ENCODE measurements around the gene ABCB8. TPM values are rescaled to one million over a fixed set of nuclear protein-coding genes. Genes with fewer than 3 reads are reported as not detected.
"Not testable (repeated sequence)": the region's sequence is repeated elsewhere in the genome, so short reads cannot be mapped to it uniquely, and the experiment has no call there.

The ABCB8 gene
- total RNA-seq, 8 experiments from 2014 or later = 13.5 to 38.1 (median 27.0) TPM

DNA sequence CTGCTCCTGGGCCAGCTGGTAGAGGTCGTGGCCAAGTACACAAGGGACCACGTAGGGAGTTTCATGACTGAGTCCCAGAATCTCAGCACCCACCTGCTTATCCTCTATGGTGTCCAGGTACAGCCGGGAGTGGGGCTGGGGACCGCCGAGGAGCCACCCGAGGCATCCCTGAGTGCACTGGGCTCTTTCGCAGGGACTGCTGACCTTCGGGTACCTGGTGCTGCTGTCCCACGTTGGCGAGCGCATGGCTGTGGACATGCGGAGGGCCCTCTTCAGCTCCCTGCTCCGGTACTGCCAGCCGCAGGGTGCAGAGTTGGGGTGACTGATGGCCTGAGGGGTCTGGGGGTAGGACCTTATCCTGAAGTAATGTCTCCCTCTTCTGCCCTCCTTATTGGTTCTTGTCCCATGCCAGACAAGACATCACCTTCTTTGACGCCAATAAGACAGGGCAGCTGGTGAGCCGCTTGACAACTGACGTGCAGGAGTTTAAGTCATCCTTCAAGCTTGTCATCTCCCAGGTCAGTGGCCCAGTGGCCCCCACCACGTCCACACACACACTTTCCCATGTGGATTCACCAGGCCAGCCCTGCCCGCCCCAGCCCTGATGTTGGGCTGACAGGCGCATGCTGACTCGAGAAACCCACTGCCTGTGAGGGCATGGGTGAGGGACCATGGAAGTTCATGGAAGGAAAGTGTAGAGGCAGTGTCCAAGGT is 6.2 kb downstream of the ABCB8 start:
- peaks cover 0 to 11% of the 10 kb centered on the region in 2 donors for H3K4me1 ChIP-seq (replicated peaks in 1 of 2)
- no peak for ATAC-seq (replicated peaks in 6 of 8)
- WGBS, 10 experiments = 80 to 100% (median 88%) methylated on average over 1 to 12 of the region's 21 CpGs; no CpG with 5 or more reads in 3 of the 10 experiments
- no peak overlapping the region for H3K4me3 ChIP-seq
- in situ Hi-C loops (cut with MboI; ENCODE audit: low pct_unique_long_range_greater_than_20kb in 2 of 9, low sequenced_read_pairs in 9 of 9, unreplicated experiment in 9 of 9) = no loop called here
- no peak overlapping the region for H3K27ac ChIP-seq

DNA sequence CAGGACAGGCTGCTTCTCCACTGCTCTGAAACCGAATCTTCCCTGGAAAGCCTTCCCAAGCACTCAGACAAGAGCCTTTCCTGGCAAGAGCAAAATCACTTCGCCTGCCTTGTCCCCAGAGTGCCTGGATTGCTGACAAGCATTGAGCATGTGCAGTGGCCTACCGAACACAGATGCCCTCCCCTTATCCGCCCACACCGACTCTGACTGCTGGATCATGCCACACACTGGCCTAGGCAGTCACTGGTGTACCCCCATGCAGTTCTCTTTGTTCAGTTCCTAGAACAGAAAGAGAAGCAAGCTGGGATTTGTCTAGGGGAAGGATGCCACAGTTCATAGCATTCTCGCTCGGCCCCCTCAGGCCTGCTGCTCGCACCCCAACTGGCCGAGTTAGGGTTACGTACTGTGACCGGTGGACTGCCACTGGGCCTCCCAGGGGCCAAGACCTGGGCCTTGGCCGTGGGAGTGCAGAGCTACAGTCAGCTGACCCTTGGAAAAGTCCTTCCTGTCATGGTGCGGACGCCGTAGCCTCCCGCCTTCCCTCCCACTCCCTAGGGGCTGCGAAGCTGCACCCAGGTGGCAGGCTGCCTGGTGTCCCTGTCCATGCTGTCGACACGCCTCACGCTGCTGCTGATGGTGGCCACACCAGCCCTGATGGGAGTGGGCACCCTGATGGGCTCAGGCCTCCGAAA is 6.9 kb downstream of the ABCB8 start:
- peaks cover 0 to 13% of the 10 kb centered on the region in 2 donors for H3K4me1 ChIP-seq (replicated peaks in 1 of 2)
- H3K4me3 ChIP-seq = no peak overlapping the region
- in situ Hi-C loops (cut with MboI; ENCODE audit: low pct_unique_long_range_greater_than_20kb in 2 of 9, low sequenced_read_pairs in 9 of 9, unreplicated experiment in 9 of 9) = no loop called here
- H3K27ac ChIP-seq = no peak overlapping the region
- no peak for ATAC-seq (replicated peaks in 6 of 8)
- 60 to 100% (median 83%) methylated on average over 1 to 3 of the region's 21 CpGs; no CpG with 5 or more reads in 5 of the 10 experiments for WGBS, 10 experiments

- in situ Hi-C loops (cut with MboI; ENCODE audit: low pct_unique_long_range_greater_than_20kb in 2 of 9, low sequenced_read_pairs in 9 of 9, unreplicated experiment in 9 of 9) = no loop called here
- ATAC-seq (replicated peaks in 6 of 8) = no peak
- Histone ChIP-seq H3K4me1 (replicated peaks in 1 of 2) (peaks cover 0 to 13% of the 10 kb centered on the region in 2 donors), H3K27ac (no peak overlapping the region), H3K4me3 (no peak overlapping the region)
- WGBS, 10 experiments = 85 to 90% methylated on average over 2 to 9 of the region's 17 CpGs; no CpG with 5 or more reads in 8 of the 10 experiments
Observed at GRCh38 chr7:151035902-151036301, 7.7 kb downstream of the ABCB8 start.

DNA sequence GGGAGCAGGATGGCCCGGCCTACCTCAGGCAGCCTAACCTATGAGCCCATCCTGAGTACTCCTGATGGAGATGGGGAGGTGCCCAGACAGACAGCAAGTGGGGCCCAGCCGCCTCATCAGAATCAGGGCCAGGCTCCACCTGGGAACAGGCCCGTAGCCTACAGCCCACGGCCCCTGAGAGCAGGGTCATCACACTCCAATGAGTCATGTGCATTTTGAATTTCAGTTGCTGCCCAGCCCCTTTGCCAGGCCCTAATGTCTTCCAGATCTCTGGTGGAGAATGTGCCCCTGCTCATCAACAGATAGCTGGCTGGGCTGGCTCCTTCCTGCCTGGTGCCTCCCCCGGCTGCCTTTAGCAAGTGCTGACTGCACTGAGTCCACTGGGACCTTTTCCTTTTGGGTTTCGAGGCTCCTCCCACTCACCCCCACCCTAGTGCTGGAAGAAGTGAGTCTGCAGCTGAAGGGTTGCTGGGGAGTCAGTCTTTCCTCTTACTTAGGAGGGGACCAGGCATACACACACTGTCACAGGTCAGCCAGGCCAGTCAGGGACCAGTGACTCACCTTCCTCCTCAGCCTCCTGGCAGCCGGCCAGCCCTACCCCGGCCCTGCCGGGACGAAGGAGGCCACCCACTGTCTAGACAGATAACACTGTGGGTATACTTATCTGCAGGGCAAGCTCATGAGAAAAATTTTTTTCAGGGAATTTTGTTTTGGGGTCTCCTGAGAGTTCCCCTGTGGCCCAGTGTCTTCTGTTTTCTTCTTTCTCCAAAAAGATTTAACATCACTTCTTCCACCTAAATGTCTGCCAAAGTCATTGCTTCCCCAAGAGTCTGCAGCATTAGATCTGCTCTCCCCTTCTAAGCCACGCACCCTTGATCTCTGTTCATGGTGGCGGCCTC is 10.9 kb downstream of the ABCB8 start:
- H3K27ac ChIP-seq = peak overlapping the region in 1 of 2 donors; percentile 76
- H3K4me1 ChIP-seq (replicated peaks in 1 of 2) = peaks cover 0 to 13% of the 10 kb centered on the region in 2 donors
- H3K4me3 ChIP-seq = no peak overlapping the region
- peak; percentile 87 to 92 (median 91) for ATAC-seq (replicated peaks in 6 of 8)
- in situ Hi-C loops (cut with MboI; ENCODE audit: low pct_unique_long_range_greater_than_20kb in 2 of 9, low sequenced_read_pairs in 9 of 9, unreplicated experiment in 9 of 9) = no loop called here
- 0 to 80% (median 48%) methylated on average over 1 to 9 of the region's 12 CpGs; no CpG with 5 or more reads in 4 of the 10 experiments for whole genome bisulfite sequencing, 10 experiments

GRCh38 chr7:151039850-151040548 is 11.7 kb downstream of the ABCB8 start:
- Histone ChIP-seq H3K4me1 (replicated peaks in 1 of 2) (peaks cover 0 to 13% of the 10 kb centered on the region in 2 donors), H3K4me3 (no peak overlapping the region), H3K27ac (peak overlapping the region in 1 of 2 donors; percentile 51)
- in situ Hi-C loops (cut with MboI; ENCODE audit: low pct_unique_long_range_greater_than_20kb in 2 of 9, low sequenced_read_pairs in 9 of 9, unreplicated experiment in 9 of 9) = no loop called here
- peak in 2 of 8 experiments; percentile 2 to 4 for ATAC-seq (replicated peaks in 6 of 8)
- WGBS, 10 experiments = 0 to 100% (median 40%) methylated on average over 1 to 4 of the region's 18 CpGs; no CpG with 5 or more reads in 3 of the 10 experiments

GRCh38 chr7:151040616-151041375 is 12.5 kb downstream of the ABCB8 start:
- in situ Hi-C loops (cut with MboI; ENCODE audit: low pct_unique_long_range_greater_than_20kb in 2 of 9, low sequenced_read_pairs in 9 of 9, unreplicated experiment in 9 of 9) = no loop called here
- no peak for ATAC-seq (replicated peaks in 6 of 8)
- Histone ChIP-seq H3K4me1 (replicated peaks in 1 of 2) (peaks cover 0 to 13% of the 10 kb centered on the region in 2 donors), H3K27ac (no peak overlapping the region), H3K4me3 (no peak overlapping the region)
- WGBS, 10 experiments = 80 to 100% (median 87%) methylated on average over 1 to 9 of the region's 30 CpGs; no CpG with 5 or more reads in 5 of the 10 experiments

GRCh38 chr7:151043449-151043848 is 15.2 kb downstream of the ABCB8 start:
- peaks cover 0 to 13% of the 10 kb centered on the region in 2 donors for H3K4me1 ChIP-seq (replicated peaks in 1 of 2)
- H3K4me3 ChIP-seq; H3K27ac ChIP-seq; ATAC-seq (replicated peaks in 6 of 8); in situ Hi-C loops (cut with MboI; ENCODE audit: low pct_unique_long_range_greater_than_20kb in 2 of 9, low sequenced_read_pairs in 9 of 9, unreplicated experiment in 9 of 9): not testable (repeated sequence)
- no CpG with 5 or more reads among the region's 10 CpGs for WGBS, 10 experiments

GRCh38 chr7:151043959-151044358 is 15.7 kb downstream of the ABCB8 start:
- Histone ChIP-seq H3K4me1 (replicated peaks in 1 of 2) (peaks cover 0 to 8% of the 10 kb centered on the region in 2 donors), H3K4me3 (no peak overlapping the region), H3K27ac (no peak overlapping the region)
- in situ Hi-C loops (cut with MboI; ENCODE audit: low pct_unique_long_range_greater_than_20kb in 2 of 9, low sequenced_read_pairs in 9 of 9, unreplicated experiment in 9 of 9) = no loop called here
- 80 to 100% (median 91%) methylated on average over 1 to 11 of the region's 20 CpGs; no CpG with 5 or more reads in 5 of the 10 experiments for WGBS, 10 experiments
- ATAC-seq (replicated peaks in 6 of 8) = no peak

DNA sequence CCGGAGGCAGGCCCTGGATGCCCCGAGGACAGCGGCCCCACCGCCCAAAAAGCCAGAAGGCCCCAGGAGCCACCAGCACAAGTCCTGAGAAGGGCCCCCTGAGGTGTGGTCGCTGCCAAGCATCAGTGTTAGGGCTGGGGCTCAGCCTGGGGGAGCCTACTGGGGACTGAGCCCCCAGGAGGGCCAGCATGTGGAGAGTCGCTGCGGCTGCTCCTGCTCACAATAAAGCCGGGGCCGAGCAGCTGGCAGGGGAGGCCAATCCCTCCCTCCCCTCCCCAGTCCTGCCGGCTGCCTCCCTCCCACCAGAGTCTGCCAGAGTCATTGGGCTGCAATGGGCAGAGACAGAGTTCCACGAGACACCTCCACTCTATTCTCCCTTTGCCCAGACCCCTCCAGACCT is 17.0 kb downstream of the ABCB8 start:
- H3K27ac ChIP-seq = no peak overlapping the region
- in situ Hi-C loops (cut with MboI; ENCODE audit: low pct_unique_long_range_greater_than_20kb in 2 of 9, low sequenced_read_pairs in 9 of 9, unreplicated experiment in 9 of 9) = no loop called here
- H3K4me1 ChIP-seq (replicated peaks in 1 of 2) = no peaks in the 10 kb centered on the region
- ATAC-seq (replicated peaks in 6 of 8) = peak in 2 of 8 experiments; percentile 12 to 18
- WGBS, 10 experiments = 60 to 100% (median 92%) methylated on average over 1 to 2 of the region's 11 CpGs; no CpG with 5 or more reads in 7 of the 10 experiments
- H3K4me3 ChIP-seq = no peak overlapping the region

- WGBS, 10 experiments = 72 to 90% methylated on average over 2 to 4 of the region's 9 CpGs; no CpG with 5 or more reads in 8 of the 10 experiments
- Histone ChIP-seq H3K4me3 (no peak overlapping the region), H3K4me1 (replicated peaks in 1 of 2) (no peaks in the 10 kb centered on the region), H3K27ac (no peak overlapping the region)
- no peak for ATAC-seq (replicated peaks in 6 of 8)
- in situ Hi-C loops (cut with MboI; ENCODE audit: low pct_unique_long_range_greater_than_20kb in 2 of 9, low sequenced_read_pairs in 9 of 9, unreplicated experiment in 9 of 9) = no loop called here
Observed at GRCh38 chr7:151045967-151046366, 17.7 kb downstream of the ABCB8 start.

DNA sequence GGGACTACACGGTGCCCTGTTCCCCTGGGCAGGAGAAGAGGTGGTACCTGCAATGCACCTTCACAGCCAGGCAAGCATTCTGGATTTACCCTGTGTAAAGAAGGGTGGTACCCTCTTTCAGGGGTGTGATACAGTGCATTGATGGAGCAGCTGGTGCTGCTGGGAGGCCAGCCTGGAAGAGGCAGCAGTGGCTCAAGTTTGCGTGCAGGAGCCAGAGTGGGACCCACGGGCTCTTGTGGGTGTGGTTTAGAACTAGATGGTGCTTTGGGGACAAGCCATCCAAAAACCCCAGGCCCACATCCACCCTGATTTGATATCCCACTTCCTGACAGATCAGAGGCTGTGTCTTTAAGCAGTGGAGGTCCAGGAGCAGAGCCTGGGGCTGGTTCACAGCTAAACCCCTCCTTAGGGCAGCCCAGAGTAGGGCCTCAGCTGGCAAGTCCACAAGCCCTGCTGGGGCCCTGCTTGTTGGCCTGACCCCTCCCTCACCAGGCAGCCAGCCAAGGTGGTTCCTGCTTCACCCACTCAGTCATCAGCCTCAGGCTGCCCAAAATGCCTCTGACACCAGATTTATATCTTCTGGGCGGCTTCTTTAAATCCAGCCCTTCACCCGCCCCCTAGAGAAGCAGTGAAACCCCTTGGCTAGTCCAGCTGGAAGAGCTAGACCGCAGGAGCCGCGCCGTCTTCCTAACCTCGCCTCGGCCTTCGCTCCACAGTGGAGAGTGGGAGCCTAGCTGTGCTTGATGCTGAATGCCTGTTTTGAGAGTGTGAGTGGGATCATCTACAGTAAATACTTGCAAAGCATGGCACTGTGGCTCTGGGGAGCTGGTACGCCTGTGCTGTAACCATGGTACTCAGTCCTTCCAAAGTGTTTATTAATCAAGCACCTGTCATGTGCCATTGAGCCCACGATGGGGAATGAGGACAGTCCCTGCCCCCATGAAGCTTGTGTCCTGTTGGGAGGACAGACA is 18.6 kb downstream of the ABCB8 start:
- Histone ChIP-seq H3K4me1 (replicated peaks in 1 of 2) (no peaks in the 10 kb centered on the region), H3K4me3 (no peak overlapping the region), H3K27ac (no peak overlapping the region)
- 18 to 93% (median 53%) methylated on average over 1 to 9 of the region's 14 CpGs; no CpG with 5 or more reads in 2 of the 10 experiments for WGBS, 10 experiments
- ATAC-seq (replicated peaks in 6 of 8) = peak in 6 of 8 experiments; percentile 35 to 67 (median 46)
- in situ Hi-C loops (cut with MboI; ENCODE audit: low pct_unique_long_range_greater_than_20kb in 2 of 9, low sequenced_read_pairs in 9 of 9, unreplicated experiment in 9 of 9) = no loop called here

Data from motor neuron (in vitro differentiated cells).